PFSK-1 (cell line): ENCODE measurements around the gene KDR.

Source experiments
- FOXP2 ChIP-seq: optimal IDR thresholded peaks from 2 replicates; pipeline ENCODE3; 2011; ENCODE audit warnings: borderline replicate concordance, control low read depth, inconsistent platforms; ENCODE audit not compliant: insufficient read depth; ENCODE audit errors: extremely low read length, extremely low read depth
- POLR2AphosphoS5 ChIP-seq: IDR thresholded peaks from 2 replicates; pipeline ENCODE4 v1.6.1; 2012; ENCODE audit warnings: low read depth, mild to moderate bottlenecking, control low read depth, low read length, moderate library complexity
- REST ChIP-seq, 2 experiments: IDR thresholded peaks; 2 replicates each; pipeline versions ENCODE4 v1.6.1 to v1.8.0; 2011 to 2012; ENCODE audit warnings: low read depth in 2 of 2, low read length in 2 of 2, control low read depth in 1 of 2, inconsistent platforms in 1 of 2, mild to moderate bottlenecking in 1 of 2, moderate library complexity in 1 of 2; ENCODE audit not compliant: insufficient read depth in 1 of 2
- SIN3A ChIP-seq: IDR thresholded peaks from 2 replicates; pipeline ENCODE4 v1.6.1; 2012; ENCODE audit warnings: mild to moderate bottlenecking, low read length, moderate library complexity, borderline replicate concordance; ENCODE audit not compliant: insufficient read depth
- TAF1 ChIP-seq: IDR thresholded peaks from 2 replicates; pipeline ENCODE4 v1.6.1; 2012; ENCODE audit warnings: low read length, control low read depth, borderline replicate concordance; ENCODE audit not compliant: insufficient read depth

DNA sequence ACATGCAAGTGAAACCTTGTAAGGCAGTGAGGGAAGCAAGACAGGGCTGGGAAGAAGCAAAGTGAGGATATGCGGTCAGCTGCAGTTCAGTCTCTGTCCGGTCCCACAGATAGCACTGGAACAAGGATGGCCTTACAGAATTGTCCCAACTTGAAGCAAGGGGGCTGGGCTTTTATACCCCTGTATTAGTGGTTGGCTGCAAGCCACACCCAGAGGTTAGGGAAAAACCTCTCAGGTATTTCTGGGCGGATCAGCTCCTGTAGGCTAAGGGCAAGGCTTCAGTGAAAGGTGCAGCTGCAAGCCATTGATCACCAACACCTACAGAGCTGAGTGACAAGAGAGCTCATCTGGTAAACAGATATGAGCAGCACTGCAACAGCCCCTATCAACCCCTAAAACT, 89.0 kb downstream of the KDR start:
- TF ChIP-seq SIN3A: no peak
- TF ChIP-seq TAF1: no peak
- TF ChIP-seq POLR2AphosphoS5: no peak
- no peak for TF ChIP-seq REST (IDR thresholded peaks at IDR 0.05; ENCODE audit: insufficient read depth in 1 of 2, low read depth in 2 of 2, low read length in 2 of 2)
- TF ChIP-seq FOXP2: no peak
